ENCODE data around the gene HSPA1A. TPM values are rescaled to one million over a fixed set of nuclear protein-coding genes. Genes with fewer than 3 reads are reported as not detected.

The HSPA1A gene
- total and polyA plus RNA-seq, 9 of the 15 experiments (the other 6 are each of a cell fraction or from before 2014, with no cell fraction given), result 2.2 to 273 (median 107) TPM

GRCh38 chr6:31831350-31832215 is 16.2 kb downstream of the HSPA1A start (continued):
- TF ChIP-seq RBM14 (IDR thresholded peaks at IDR 0.05; ENCODE audit: borderline replicate concordance, insufficient read depth, low read depth, low read length), result no peak
- TF ChIP-seq E2F6 (IDR thresholded peaks at IDR 0.05; ENCODE audit: borderline replicate concordance in 1 of 2, extremely low read depth in 1 of 2, insufficient read depth in 1 of 2, insufficient read length in 1 of 2, low read depth in 1 of 2, low read length in 1 of 2, poor library complexity in 1 of 2, severe bottlenecking in 1 of 2), result no peak
- TF ChIP-seq PRMT5 (CRISPR knock-in tag; IDR thresholded peaks at IDR 0.05), result no peak
- TF ChIP-seq MAFK (IDR thresholded peaks at IDR 0.05; ENCODE audit: low read length), result no peak
- TF ChIP-seq GATAD2A (IDR thresholded peaks at IDR 0.05), result no peak
- no peak for TF ChIP-seq POLR2H (tag; IDR thresholded peaks at IDR 0.05; ENCODE audit: low read depth)
- no peak for TF ChIP-seq THRAP3 (IDR thresholded peaks at IDR 0.05; ENCODE audit: borderline replicate concordance)
- TF ChIP-seq ELF1 (tag; IDR thresholded peaks at IDR 0.05), result no peak
- TF ChIP-seq PATZ1 (CRISPR knock-in tag; IDR thresholded peaks at IDR 0.05; ENCODE audit: borderline replicate concordance), result no peak
- 0 out of 2 replicates have a peak, but pooled peaks have one; percentile 43 for TF ChIP-seq FOXP4 (CRISPR knock-in tag; IDR thresholded peaks at IDR 0.05; ENCODE audit: borderline replicate concordance)
- TF ChIP-seq ZNF75A (CRISPR knock-in tag; IDR thresholded peaks at IDR 0.05), result peak; percentile 22; the same call in 1 of the 2 replicates
- TF ChIP-seq JUN (IDR thresholded peaks at IDR 0.05; ENCODE audit: borderline replicate concordance, low read depth, low read length), result no peak; the same call in 1 of the 2 replicates
- TF ChIP-seq JUN (CRISPR knock-in tag; IDR thresholded peaks at IDR 0.05; ENCODE audit: borderline replicate concordance), result no peak
- peak; percentile 45; the same call in 1 of the 2 replicates for TF ChIP-seq SMARCE1 (IDR thresholded peaks at IDR 0.05)
- no peak for TF ChIP-seq ZBTB8A (IDR thresholded peaks at IDR 0.05; ENCODE audit: partially characterized antibody)
- TF ChIP-seq ZHX1 (conservative IDR thresholded peaks at IDR 0.05; ENCODE audit: low read length), result no peak
- no peak for TF ChIP-seq KAT8 (IDR thresholded peaks at IDR 0.05; ENCODE audit: low read depth)
- no peak for TF ChIP-seq STAT5A (IDR thresholded peaks at IDR 0.05; ENCODE audit: borderline replicate concordance, low read length)
- TF ChIP-seq MTA3 (IDR thresholded peaks at IDR 0.05; ENCODE audit: borderline replicate concordance), result peak; percentile 28
- TF ChIP-seq KLF16 (IDR thresholded peaks at IDR 0.05), result no peak
